Right lobe of liver (tissue), 6 donors: Measurements from ENCODE around the gene SPTBN4. TPM values are rescaled to one million over a fixed set of nuclear protein-coding genes. Genes with fewer than 3 reads are reported as not detected.
A peak's percentile ranks its signal among the peaks of the same experiment; 100 is the strongest.
"Not testable (repeated sequence)": the region's sequence is repeated elsewhere in the genome, so short reads cannot be mapped to it uniquely, and the experiment has no call there.

Source experiments
- ATAC-seq, 4 donors: fragments of 200-7000 bp; cut with Tn5 transposase; one replicate each; pipeline ENCODE4 v1.9.1; 2020; ENCODE audit warnings: mild to moderate bottlenecking in 4 of 4, moderate library complexity in 4 of 4
- DNase-seq, 3 donors: peaks; one replicate each; pipeline ENCODE4 v3.0.0-alpha.2; 2020
- H3K27ac ChIP-seq, 3 donors: fragments of 200-600 bp; one replicate each; pipeline ENCODE4 v1.8.0; 2022
- H3K27me3 ChIP-seq, 2 donors: fragments of 200-600 bp; one replicate each; pipeline ENCODE4 v1.8.0; 2022
- H3K36me3 ChIP-seq, 4 donors: fragments of 200-600 bp; sonication (generic) in 1 of 4; one replicate each; pipeline versions ENCODE4 v1.5.1 to v1.8.0; 2017 to 2022; ENCODE audit warnings: control low read depth in 1 of 4
- H3K4me1 ChIP-seq, 4 donors: fragments of 200-600 bp; sonication (generic) in 1 of 4; one replicate each; pipeline versions ENCODE4 v1.5.1 to v1.8.0; 2017 to 2022; ENCODE audit warnings: control low read depth in 1 of 4
- H3K4me3 ChIP-seq, 3 donors: fragments of 200-600 bp; one replicate each; pipeline ENCODE4 v1.8.0; 2022
- H3K9me3 ChIP-seq, 4 donors: fragments of 200-600 bp; sonication (generic) in 1 of 4; one replicate each; pipeline versions ENCODE4 v1.5.1 to v1.8.0; 2017 to 2022; ENCODE audit warnings: control low read depth in 1 of 4
- CTCF ChIP-seq, 4 donors: fragments of 200-600 bp in 3 of 4; fragments of 450-650 bp in 1 of 4; IDR thresholded peaks; one replicate each; pipeline versions ENCODE4 v1.5.1 to v1.8.0; 2016 to 2022; ENCODE audit warnings: antibody characterized with exemption in 4 of 4, mild to moderate bottlenecking in 2 of 4
- POLR2A ChIP-seq: fragments of 450-650 bp; IDR thresholded peaks from one replicate; pipeline ENCODE4 v1.6.1; 2017; ENCODE audit warnings: antibody characterized with exemption, mild to moderate bottlenecking
- WGBS: methylation state at CpG from one replicate; pipeline ENCODE4 v1.1.6; 2018; ENCODE audit warnings: low coverage, low lambda C conversion rate; ENCODE audit not compliant: insufficient coverage; ENCODE audit errors: missing lambda C conversion rate; 5-methylcytosine and 5-hydroxymethylcytosine counted together
- intact Hi-C, 2 donors: fragments of 100-400 bp; cut with DNase I; formaldehyde crosslinking; loops; one replicate each; pipeline versions ENCODE4 v1.11.2 to v1.14.1; 2022
- total RNA-seq, 6 experiments: library from RNA; depleted of rRNA in 2 of 6; stranded (reverse); fragments of >200 nt in 2 of 6; fragmentation: NEBNext Ultra II Directional in 3 of 6; extraction: Animal tissue kit (Norgen Biotek cat#: 25700) in 3 of 6; gene quantifications; one replicate each; pipeline versions ENCODE4 v1.1.0 to v1.2.4, GENCODE V29; 2016 to 2023
- donor health status: DM: no; HTN: yes; CAD: no.
- donor health status: DM: no; HTN: no; CAD: no.
- donor health status: DM: no; HTN: no; CAD: no.
- donor health status: DM: no; HTN: yes; CAD: no.
- donor health status: DM: no; HTN: yes; CAD: no.

Gene SPTBN4
- total RNA-seq, 6 experiments from 2014 or later = 0.44 to 1.6 (median 0.65) TPM

GRCh38 chr19:40422748-40423566 lies 43.8 kb upstream of the SPTBN4 start:
- no peak for ATAC-seq
- 82% methylated on average over 9 of the region's 31 CpGs for WGBS

DNA sequence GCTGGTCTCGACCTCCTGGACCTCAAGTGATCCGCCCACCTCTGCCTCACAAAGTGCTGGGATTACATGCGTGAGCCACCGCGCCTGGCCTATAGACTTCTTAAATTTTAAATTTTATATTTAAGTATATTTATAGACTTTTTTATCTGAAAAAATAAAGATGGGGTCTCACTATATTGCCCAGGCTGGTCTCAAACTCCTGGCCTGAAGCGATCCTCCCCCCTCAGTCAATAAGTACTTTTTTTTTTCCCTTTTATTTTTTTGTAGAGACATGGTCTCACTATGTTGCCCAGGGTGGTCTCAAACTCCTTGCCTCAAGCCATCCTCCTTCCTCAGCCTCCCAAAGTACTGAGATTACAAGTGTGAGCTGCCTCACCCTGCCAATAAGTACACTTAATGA lies 42.9 kb upstream of the SPTBN4 start:
- intact Hi-C loops = no loop called here
- Histone ChIP-seq H3K4me1 (peaks cover 0 to 22% (median 0%) of the 10 kb centered on the region in 4 donors), H3K27ac (peak overlapping the region in 2 of 3 donors; percentile 97), H3K36me3 (peaks cover 0 to 12% (median 4%) of the 10 kb centered on the region in 4 donors), H3K9me3 (no peaks in the 10 kb centered on the region), H3K27me3 (no peaks in the 10 kb centered on the region), H3K4me3 (peak overlapping the region in 1 of 3 donors; percentile 95)
- WGBS = 85% methylated on average over 6 of the region's 6 CpGs
- ATAC-seq (no peak), DNase-seq (no peak)
- TF ChIP-seq POLR2A (no peak), CTCF (IDR thresholded peaks at IDR 0.05) (no peak)

More at GRCh38 chr19:40422748-40423566, 43.8 kb upstream of the SPTBN4 start:
- Histone ChIP-seq H3K9me3 (no peaks in the 10 kb centered on the region), H3K4me1 (peaks cover 0 to 22% (median 0%) of the 10 kb centered on the region in 4 donors), H3K4me3 (no peak overlapping the region), H3K27ac (no peak overlapping the region), H3K36me3 (peaks cover 0 to 12% (median 4%) of the 10 kb centered on the region in 4 donors), H3K27me3 (no peaks in the 10 kb centered on the region)
- intact Hi-C loops = no loop called here
- TF ChIP-seq POLR2A = no peak
- no peak for TF ChIP-seq CTCF (IDR thresholded peaks at IDR 0.05)
- DNase-seq = no peak

GRCh38 chr19:40424637-40425449 lies 42.0 kb upstream of the SPTBN4 start:
- Histone ChIP-seq H3K36me3 (peaks cover 0 to 12% (median 4%) of the 10 kb centered on the region in 4 donors), H3K27me3 (no peaks in the 10 kb centered on the region), H3K27ac (peak overlapping the region; percentile 92 to 97 (median 97)), H3K9me3 (no peaks in the 10 kb centered on the region), H3K4me1 (peaks cover 0 to 22% (median 0%) of the 10 kb centered on the region in 4 donors), H3K4me3 (peak overlapping the region; percentile 89 to 95 (median 92))
- TF ChIP-seq POLR2A (no peak), CTCF (IDR thresholded peaks at IDR 0.05) (no peak)
- DNase-seq (peak in 1 of 3 donors; percentile 77), ATAC-seq (peak; percentile 5 to 37 (median 19))
- intact Hi-C loops = no loop called here
- 3% methylated on average over 13 of the region's 28 CpGs for WGBS

- DNase-seq (peak; percentile 100), ATAC-seq (peak; percentile 86 to 92 (median 90))
- Histone ChIP-seq H3K4me3 (peak within 1 kb of the TSS; percentile 89 to 95 (median 92)), H3K27me3 (no peaks in the 10 kb centered on the region), H3K4me1 (peaks cover 0 to 22% (median 0%) of the 10 kb centered on the region in 4 donors), H3K36me3 (peaks cover 0 to 12% (median 4%) of the 10 kb centered on the region in 4 donors), H3K27ac (peak within 1 kb of the TSS; percentile 92 to 97 (median 97)), H3K9me3 (no peaks in the 10 kb centered on the region)
- intact Hi-C loops = no loop called here
- 0% methylated on average over 25 of the region's 75 CpGs for WGBS
- peak; percentile 100 for TF ChIP-seq POLR2A
- peak; percentile 75 to 85 (median 81) for TF ChIP-seq CTCF (IDR thresholded peaks at IDR 0.05)
Measured at GRCh38 chr19:40425450-40426287, 41.1 kb upstream of the SPTBN4 start, which contains the start of gene SERTAD1. Gene SERTAD1, minus strand, starts transcription at chr19:40425992. Its CDS starts 2,446 bp downstream, at chr19:40423546.

DNA sequence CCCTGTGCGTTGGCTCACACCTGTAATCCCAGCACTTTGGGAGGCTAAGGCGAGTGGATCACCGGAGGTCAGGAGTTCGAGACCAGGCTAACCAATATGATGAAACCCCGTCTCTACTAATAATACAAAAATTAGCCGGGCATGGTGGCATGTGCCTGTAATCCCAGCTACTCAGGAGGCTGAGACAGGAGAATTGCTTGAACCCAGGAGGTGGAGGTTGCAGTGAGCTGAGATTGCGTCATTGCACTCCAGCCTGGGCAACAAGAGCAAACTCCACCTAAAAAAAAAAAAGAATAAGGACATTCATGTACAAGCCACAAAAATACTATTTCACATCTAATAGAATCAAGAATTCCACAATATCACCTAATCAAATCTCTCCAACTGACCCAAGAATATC lies 38.6 kb upstream of the SPTBN4 start:
- H3K4me1 ChIP-seq = peaks cover 0 to 22% (median 0%) of the 10 kb centered on the region in 4 donors
- intact Hi-C loops = not testable (repeated sequence)
- 84% methylated on average over 2 of the region's 7 CpGs for WGBS

GRCh38 chr19:40430242-40430641 lies 36.6 kb upstream of the SPTBN4 start:
- H3K36me3 ChIP-seq, ATAC-seq, H3K9me3 ChIP-seq, intact Hi-C loops, H3K27ac ChIP-seq, DNase-seq, H3K27me3 ChIP-seq, H3K4me3 ChIP-seq: not testable (repeated sequence)
- H3K4me1 ChIP-seq = peaks cover 0 to 20% (median 0%) of the 10 kb centered on the region in 4 donors
- WGBS = 97% methylated on average over 3 of the region's 10 CpGs

More for the DNA sequence above, 38.6 kb upstream of the SPTBN4 start:
- H3K4me3 ChIP-seq, H3K9me3 ChIP-seq, H3K36me3 ChIP-seq, H3K27ac ChIP-seq, DNase-seq, H3K27me3 ChIP-seq, ATAC-seq: not testable (repeated sequence)
